Stimulated activated CD8-positive, alpha-beta memory T cell treated with anti-CD3 and anti-CD28 coated beads, Interleukin-12 subunit alpha, Interleukin-12 subunit beta, amount 100 ng/mL, for 1 hour (primary cell): ENCODE measurements around the gene PLEKHH2.

ENCODE experiments used
- DNase-seq: peaks from one replicate; pipeline ENCODE4 v3.0.0-alpha.2; 2020; ENCODE audit warnings: low read depth

Gene PLEKHH2

DNA sequence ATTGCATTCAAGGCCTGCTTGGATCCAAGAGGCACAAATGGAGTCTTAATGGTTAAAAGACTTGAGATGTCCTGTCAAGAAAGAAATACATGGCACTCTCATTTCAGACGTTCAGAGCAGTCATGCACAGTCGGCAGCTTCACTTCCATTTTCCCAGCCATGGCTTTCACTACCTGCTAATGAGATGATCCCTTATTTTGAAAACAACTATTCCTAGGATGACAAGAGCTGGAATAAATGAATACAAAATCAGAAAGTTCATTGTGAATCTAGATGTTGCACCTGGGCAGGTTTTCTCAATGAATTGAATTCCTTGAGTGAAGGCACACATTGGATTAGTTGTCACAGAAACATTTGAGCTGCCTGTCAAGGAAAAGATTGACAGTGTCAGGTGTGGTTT, 175.9 kb downstream of the PLEKHH2 start:
- DNase-seq, result no peak

DNA sequence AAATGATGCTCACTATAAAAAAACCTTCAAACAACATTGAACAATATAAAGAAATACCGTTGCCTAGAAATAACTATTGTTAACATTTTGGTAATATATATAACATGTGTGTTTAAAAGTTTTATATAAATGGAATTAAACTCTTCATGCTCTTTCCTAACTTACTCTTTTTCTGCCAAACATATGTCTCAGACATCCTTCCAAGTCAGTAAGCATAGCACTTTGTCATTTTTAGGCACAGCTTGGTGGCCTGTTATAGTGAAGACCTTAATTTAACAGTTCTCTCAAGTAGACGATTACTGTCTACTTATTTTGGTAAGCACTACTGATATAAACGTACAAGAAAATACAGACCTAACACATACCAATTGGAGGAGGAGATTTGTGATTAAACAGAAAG, 177.7 kb downstream of the PLEKHH2 start:
- DNase-seq, result no peak
